Measurements from ENCODE around the gene TSPYL2. TPM values are rescaled to one million over a fixed set of nuclear protein-coding genes. Genes with fewer than 3 reads are reported as not detected.

The TSPYL2 gene
- polyA plus RNA-seq, 6 donors from 2014 or later, result 10.9 to 24.0 (median 14.5) TPM

DNA sequence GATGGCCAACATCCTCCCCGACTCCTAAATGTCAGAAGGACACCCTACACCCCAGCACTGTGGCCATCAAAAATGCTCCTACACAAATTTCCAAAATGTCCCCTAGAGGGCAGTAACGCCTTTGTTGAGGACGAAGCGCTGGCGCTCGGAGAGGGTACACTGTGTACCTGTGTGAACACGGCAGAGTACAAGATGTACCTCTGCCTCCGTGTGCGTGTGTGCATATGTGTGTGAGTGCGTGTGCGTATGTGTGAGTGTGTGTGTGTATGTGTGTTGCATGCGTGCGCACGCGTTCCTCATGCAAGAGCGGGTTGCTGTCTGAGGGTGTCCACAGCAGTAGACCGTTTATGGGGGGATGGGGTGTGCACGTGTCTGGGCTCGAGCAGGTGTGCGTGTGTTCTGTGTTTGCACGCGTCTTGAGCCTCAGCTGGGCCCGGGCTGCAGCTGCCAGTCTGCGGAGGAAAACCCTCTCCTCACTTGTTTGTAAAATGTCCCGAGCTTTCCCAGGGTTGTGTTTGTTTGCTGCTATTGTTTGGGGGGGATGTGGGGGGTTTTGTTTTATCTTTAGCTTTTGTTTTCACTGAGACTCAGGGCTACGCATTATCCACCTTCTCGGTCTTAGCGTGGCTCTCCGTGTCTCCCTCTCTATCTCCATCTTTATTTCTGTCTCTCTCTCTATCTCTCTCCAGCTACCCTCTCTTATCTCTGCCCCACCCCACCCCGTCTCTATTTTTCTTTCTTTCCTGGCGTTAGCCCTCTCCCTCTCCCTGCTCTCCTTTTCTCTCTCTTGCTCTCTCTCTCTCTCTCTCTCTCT, 10.4 kb upstream of the TSPYL2 start:
- H3K9me3 Mint-ChIP-seq, result peaks cover 0 to 2% (median 0%) of the 10 kb centered on the region in 7 donors
- H3K36me3 Mint-ChIP-seq, result no peaks in the 10 kb centered on the region
- H3K27ac Mint-ChIP-seq, result peak overlapping the region; percentile 78 to 97 (median 90)
- H3K4me3 Mint-ChIP-seq, result peak overlapping the region; percentile 74 to 92 (median 90)
- no peaks in the 10 kb centered on the region for H3K27me3 Mint-ChIP-seq
- ATAC-seq (ENCODE audit: low read depth in 2 of 2) (peak; percentile 86 to 87), DNase-seq (peak; percentile 71)
- peaks cover 14 to 23% (median 15%) of the 10 kb centered on the region in 3 donors for H3K4me1 Mint-ChIP-seq

DNA sequence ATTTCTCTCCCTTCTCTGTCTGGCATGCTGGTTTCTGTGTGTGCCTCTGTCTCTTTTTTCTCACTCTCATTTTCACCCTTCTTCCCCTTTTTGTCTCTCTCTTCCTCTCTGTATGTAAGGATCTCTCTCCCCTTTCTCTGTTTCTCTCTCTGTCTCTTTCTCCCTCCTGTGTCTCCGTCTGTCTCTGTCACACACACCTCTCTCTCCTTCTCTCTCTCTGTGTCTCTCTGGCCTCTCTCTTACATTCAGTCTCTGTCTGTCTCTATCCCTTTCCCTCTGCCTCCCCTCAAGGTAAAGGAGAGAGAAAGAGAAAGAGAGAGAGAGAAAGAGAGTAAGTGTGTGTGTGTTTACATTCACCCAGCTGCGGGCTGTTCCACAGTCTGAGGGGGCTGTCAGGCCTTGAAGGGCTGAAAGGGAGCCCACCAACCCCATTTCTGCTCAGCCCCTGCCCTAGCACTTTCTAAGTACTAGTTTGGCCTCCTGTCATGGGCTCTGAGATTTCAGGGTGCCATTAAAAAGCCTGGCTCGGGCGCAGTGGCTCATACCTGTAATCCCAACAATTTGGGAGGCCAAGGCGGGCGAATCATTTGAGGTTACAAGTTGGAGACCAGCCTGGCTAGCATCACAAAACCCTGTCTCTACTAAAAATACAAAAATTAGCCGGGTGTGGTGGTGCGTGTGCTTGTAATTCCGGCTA, 9.6 kb upstream of the TSPYL2 start:
- H3K9me3 Mint-ChIP-seq, result peaks cover 0 to 2% (median 0%) of the 10 kb centered on the region in 7 donors
- peak overlapping the region; percentile 74 to 92 (median 90) for H3K4me3 Mint-ChIP-seq
- H3K4me1 Mint-ChIP-seq, result peaks cover 14 to 23% (median 15%) of the 10 kb centered on the region in 3 donors
- no peaks in the 10 kb centered on the region for H3K27me3 Mint-ChIP-seq
- no peaks in the 10 kb centered on the region for H3K36me3 Mint-ChIP-seq
- ATAC-seq (ENCODE audit: low read depth in 2 of 2), result peak; percentile 17 to 27
- H3K27ac Mint-ChIP-seq, result peak overlapping the region; percentile 62 to 97 (median 86)
- DNase-seq, result no peak

DNA sequence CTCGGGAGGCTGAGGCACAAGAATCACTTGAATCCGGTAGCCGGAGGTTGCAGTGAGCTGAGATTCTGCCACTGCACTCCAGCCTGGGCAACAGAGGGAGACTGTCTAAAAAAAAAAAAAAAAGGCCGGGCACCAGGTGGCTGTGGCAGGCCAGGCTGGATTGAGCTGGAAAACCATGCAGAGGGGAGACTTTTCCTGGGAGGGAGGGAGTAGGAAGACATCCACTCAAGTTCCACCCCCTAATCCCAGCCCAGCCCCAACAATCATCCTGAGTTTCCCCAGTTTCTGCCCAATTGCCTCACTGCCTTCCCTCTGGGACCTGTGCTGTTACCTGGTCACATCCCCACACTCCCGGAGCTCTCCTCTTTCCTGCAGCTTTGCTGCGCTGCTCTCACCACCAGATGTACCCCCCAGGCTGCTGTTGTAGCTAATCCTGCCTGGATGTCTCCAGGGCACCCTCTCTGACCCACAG, 9.0 kb upstream of the TSPYL2 start:
- peak overlapping the region in 6 of 8 donors; percentile 50 to 89 (median 69) for H3K4me3 Mint-ChIP-seq

DNA sequence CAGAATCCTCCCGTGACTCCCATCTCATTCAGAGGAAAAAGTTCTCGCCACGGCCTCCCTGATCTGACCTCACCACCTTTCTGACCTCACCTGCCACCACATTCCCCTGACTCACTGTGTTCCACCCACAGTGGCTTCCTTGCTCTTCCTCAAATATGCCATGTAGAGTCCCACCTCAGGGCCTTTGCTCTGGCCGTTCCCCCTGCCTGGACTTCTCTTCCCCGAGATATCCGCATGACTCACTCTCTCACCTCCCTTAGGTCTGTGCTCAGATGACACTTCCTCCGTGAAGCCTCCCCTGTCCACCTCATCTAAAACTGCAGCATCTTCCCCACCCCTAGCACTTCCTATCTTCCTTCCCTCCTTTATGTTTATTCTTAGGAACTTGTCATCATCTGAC, 7.2 kb upstream of the TSPYL2 start:
- DNase-seq (no peak), ATAC-seq (ENCODE audit: low read depth in 2 of 2) (no peak)
- peak overlapping the region in 1 of 6 donors; percentile 3 for H3K27ac Mint-ChIP-seq
- peaks cover 0 to 2% (median 0%) of the 10 kb centered on the region in 7 donors for H3K9me3 Mint-ChIP-seq
- H3K4me3 Mint-ChIP-seq, result no peak overlapping the region
- peaks cover 0 to 7% (median 0%) of the 10 kb centered on the region in 3 donors for H3K27me3 Mint-ChIP-seq
- H3K4me1 Mint-ChIP-seq, result peaks cover 14 to 23% (median 15%) of the 10 kb centered on the region in 3 donors
- no peaks in the 10 kb centered on the region for H3K36me3 Mint-ChIP-seq

More for the DNA sequence above, 9.0 kb upstream of the TSPYL2 start:
- Mint-ChIP-seq H3K27ac (peak overlapping the region in 5 of 6 donors; percentile 51 to 96 (median 80)), H3K9me3 (peaks cover 0 to 2% (median 0%) of the 10 kb centered on the region in 7 donors), H3K36me3 (no peaks in the 10 kb centered on the region), H3K4me1 (peaks cover 14 to 23% (median 15%) of the 10 kb centered on the region in 3 donors), H3K27me3 (no peaks in the 10 kb centered on the region)
- no peak for ATAC-seq (ENCODE audit: low read depth in 2 of 2)
- no peak for DNase-seq

DNA sequence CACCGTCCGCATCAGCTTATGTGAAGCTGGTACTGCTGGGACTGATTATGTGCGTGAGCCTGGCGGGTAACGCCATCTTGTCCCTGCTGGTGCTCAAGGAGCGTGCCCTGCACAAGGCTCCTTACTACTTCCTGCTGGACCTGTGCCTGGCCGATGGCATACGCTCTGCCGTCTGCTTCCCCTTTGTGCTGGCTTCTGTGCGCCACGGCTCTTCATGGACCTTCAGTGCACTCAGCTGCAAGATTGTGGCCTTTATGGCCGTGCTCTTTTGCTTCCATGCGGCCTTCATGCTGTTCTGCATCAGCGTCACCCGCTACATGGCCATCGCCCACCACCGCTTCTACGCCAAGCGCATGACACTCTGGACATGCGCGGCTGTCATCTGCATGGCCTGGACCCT, 5.5 kb upstream of the TSPYL2 start:
- Mint-ChIP-seq H3K27ac (no peak overlapping the region), H3K4me1 (peaks cover 17 to 25% (median 18%) of the 10 kb centered on the region in 3 donors), H3K27me3 (peaks cover 0 to 7% (median 0%) of the 10 kb centered on the region in 3 donors), H3K4me3 (no peak overlapping the region), H3K9me3 (peaks cover 0 to 2% (median 0%) of the 10 kb centered on the region in 7 donors), H3K36me3 (no peaks in the 10 kb centered on the region)
- DNase-seq (no peak), ATAC-seq (ENCODE audit: low read depth in 2 of 2) (no peak)

DNA sequence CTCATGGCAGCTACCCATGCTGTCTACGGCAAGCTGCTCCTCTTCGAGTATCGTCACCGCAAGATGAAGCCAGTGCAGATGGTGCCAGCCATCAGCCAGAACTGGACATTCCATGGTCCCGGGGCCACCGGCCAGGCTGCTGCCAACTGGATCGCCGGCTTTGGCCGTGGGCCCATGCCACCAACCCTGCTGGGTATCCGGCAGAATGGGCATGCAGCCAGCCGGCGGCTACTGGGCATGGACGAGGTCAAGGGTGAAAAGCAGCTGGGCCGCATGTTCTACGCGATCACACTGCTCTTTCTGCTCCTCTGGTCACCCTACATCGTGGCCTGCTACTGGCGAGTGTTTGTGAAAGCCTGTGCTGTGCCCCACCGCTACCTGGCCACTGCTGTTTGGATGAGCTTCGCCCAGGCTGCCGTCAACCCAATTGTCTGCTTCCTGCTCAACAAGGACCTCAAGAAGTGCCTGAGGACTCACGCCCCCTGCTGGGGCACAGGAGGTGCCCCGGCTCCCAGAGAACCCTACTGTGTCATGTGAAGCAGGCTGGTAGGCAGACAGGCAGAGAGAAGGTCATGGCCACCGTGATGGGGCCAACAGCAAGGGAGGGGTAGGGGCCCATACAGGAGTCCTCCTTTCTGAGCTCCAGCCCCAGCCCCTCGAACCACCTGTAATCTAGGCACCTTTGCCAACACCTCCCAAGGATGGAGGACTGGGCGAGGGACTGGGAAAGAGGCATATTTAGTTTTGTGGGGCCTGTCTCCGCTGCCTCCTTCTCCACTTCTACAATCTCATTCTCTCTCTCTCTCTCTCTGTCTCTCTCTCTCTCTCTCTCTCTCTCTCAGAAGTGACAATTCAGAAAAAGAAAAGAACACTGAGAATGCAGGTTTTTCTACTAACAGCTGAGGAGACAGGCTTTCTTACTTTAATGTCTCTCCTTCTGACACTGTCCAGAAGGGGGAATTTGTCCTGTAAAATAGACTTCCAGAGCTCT, 4.7 kb upstream of the TSPYL2 start:
- DNase-seq (no peak), ATAC-seq (ENCODE audit: low read depth in 2 of 2) (no peak)
- H3K4me1 Mint-ChIP-seq, result peaks cover 9 to 16% (median 16%) of the 10 kb centered on the region in 3 donors
- peaks cover 0 to 8% (median 0%) of the 10 kb centered on the region in 3 donors for H3K27me3 Mint-ChIP-seq
- H3K36me3 Mint-ChIP-seq, result no peaks in the 10 kb centered on the region
- H3K27ac Mint-ChIP-seq, result peak overlapping the region in 1 of 6 donors; percentile 32
- H3K4me3 Mint-ChIP-seq, result no peak overlapping the region
- H3K9me3 Mint-ChIP-seq, result peaks cover 0 to 2% (median 0%) of the 10 kb centered on the region in 7 donors

DNA sequence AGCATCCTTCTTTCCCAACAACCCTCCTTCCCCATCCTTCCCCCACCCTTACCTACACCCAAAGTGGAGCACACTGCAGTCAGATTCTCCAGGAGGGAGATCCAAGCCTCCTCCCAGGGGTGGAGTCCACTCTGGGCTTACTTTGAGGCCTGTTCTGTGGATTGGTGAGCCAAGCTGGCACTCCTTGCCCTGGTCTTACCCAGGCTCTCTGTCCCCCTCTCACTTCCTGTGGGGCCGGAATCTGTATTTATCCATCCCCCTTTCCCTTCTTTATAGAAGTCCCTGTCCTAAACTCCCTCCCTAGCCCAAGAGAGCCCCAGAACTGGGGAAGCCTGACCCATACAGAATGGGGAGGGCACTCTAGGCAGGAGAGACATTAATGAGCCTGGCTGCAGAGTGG, 3.2 kb upstream of the TSPYL2 start:
- Mint-ChIP-seq H3K4me3 (peak overlapping the region in 2 of 8 donors; percentile 19 to 58), H3K4me1 (peaks cover 20 to 24% (median 22%) of the 10 kb centered on the region in 3 donors), H3K36me3 (no peaks in the 10 kb centered on the region), H3K27ac (peak overlapping the region in 2 of 6 donors; percentile 52 to 57), H3K9me3 (peaks cover 0 to 2% (median 0%) of the 10 kb centered on the region in 7 donors), H3K27me3 (peaks cover 0 to 19% (median 0%) of the 10 kb centered on the region in 3 donors)
- ATAC-seq (ENCODE audit: low read depth in 2 of 2), result no peak
- no peak for DNase-seq

DNA sequence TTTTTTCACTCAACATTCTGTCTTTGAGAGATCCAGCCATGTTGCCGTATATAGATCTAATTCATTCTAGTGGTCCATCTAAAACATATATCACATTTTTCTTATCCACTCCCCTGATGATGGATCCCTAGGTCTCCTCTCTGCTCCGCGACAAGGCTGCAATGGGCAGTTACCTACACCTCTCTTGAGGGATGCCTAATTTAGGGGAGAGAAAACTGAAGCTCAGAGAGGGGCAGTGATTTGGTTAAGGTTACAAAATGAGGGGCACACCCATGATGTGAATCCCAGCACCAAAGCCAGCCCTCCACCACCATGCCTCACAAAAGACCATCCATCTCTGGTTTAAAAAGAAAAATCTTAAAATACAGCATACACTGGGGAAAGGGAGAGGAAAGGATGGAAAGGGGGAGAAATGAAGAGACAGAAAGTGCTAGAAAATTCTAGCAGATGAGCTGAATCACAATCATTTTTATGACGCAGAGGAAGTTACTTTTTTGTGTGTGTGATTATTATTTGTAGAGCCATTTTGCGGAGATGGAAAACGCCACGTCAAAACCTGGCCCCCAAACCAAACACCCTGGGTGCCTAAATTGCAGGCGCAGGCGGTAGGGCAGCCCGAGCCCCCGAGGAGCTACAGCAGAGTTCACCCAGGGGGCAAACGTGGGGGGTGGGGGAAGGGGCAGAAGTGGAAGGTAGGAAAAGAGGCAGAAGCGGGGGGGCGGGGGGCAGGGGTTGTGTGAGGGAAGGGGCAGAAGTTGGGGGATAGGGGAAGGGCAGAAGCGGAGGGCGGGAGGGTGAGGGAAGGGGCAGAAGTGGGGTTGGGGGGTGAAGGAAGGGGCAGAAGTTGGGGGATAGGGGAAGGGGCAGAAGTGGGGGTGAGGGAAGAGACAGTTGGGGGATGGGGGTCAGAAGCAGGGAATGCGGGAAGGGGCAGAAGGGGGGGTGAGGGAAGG, 1.3 kb upstream of the TSPYL2 start:
- H3K4me3 Mint-ChIP-seq, result peak overlapping the region; percentile 77 to 94 (median 85)
- ATAC-seq (ENCODE audit: low read depth in 2 of 2) (no peak), DNase-seq (no peak)
- H3K4me1 Mint-ChIP-seq, result peaks cover 27 to 37% (median 28%) of the 10 kb centered on the region in 3 donors
- H3K9me3 Mint-ChIP-seq, result peaks cover 0 to 2% (median 0%) of the 10 kb centered on the region in 7 donors
- peaks cover 0 to 12% of the 10 kb centered on the region in 2 donors for H3K36me3 Mint-ChIP-seq
- H3K27ac Mint-ChIP-seq, result peak overlapping the region; percentile 95 to 98 (median 97)
- H3K27me3 Mint-ChIP-seq, result peaks cover 0 to 20% (median 0%) of the 10 kb centered on the region in 3 donors

DNA sequence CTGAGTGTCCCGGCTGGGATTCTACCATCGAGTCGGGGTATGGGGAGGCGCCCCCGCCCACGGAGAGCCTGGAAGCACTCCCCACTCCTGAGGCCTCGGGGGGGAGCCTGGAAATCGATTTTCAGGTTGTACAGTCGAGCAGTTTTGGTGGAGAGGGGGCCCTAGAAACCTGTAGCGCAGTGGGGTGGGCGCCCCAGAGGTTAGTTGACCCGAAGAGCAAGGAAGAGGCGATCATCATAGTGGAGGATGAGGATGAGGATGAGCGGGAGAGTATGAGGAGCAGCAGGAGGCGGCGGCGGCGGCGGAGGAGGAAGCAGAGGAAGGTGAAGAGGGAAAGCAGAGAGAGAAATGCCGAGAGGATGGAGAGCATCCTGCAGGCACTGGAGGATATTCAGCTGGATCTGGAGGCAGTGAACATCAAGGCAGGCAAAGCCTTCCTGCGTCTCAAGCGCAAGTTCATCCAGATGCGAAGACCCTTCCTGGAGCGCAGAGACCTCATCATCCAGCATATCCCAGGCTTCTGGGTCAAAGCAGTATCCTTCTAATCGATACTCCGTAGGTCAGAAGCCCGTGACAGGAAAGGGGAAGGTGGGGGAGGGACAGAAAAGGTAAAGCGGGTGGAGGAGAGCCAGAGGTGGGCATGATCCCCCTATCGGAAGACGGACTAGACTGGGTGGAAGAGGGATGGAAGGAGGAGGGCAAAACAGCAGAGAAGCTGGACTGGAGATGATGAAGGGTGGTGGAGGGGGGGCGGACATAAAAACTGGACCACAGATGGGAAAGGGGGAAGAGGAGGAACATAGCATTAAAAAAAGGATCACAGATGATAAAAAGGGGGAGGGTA, 828 bp downstream of the TSPYL2 start:
- Mint-ChIP-seq H3K27ac (peak overlapping the region; percentile 45 to 99 (median 90)), H3K36me3 (peaks cover 0 to 17% of the 10 kb centered on the region in 2 donors), H3K4me1 (peaks cover 31 to 43% (median 35%) of the 10 kb centered on the region in 3 donors), H3K4me3 (peak overlapping the region; percentile 84 to 96 (median 94)), H3K9me3 (no peaks in the 10 kb centered on the region), H3K27me3 (peaks cover 0 to 26% (median 0%) of the 10 kb centered on the region in 3 donors)
- DNase-seq (no peak), ATAC-seq (ENCODE audit: low read depth in 2 of 2) (no peak)

DNA sequence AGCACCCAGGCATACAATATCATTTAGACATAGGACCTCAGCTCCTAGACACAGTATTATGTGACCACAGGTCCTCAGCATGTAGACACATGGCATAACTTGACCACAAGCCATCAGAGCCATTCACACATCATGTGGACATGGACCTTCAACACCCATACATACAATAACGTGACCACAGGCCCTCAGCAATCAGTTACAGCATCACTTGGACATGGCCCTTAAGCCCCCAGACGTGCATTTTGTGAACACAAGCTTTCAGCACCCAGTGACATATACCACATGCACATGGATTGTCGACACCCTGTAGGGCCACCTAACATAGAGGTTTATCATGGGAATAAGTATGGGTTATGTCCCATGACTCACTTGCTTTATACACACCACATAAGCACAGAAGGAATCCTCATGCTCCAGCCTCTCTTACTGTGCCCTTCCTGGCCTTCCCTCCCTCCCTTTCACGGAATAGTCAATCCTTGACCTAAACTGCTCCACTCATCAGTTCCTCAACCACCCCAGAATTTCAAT, 1.9 kb downstream of the TSPYL2 start:
- peak overlapping the region in 6 of 8 donors; percentile 84 to 96 (median 94) for H3K4me3 Mint-ChIP-seq
- H3K27ac Mint-ChIP-seq, result peak overlapping the region in 4 of 6 donors; percentile 39 to 95 (median 71)
- H3K27me3 Mint-ChIP-seq, result peaks cover 0 to 26% (median 0%) of the 10 kb centered on the region in 3 donors
- ATAC-seq (ENCODE audit: low read depth in 2 of 2), result no peak
- peaks cover 0 to 17% of the 10 kb centered on the region in 2 donors for H3K36me3 Mint-ChIP-seq
- H3K4me1 Mint-ChIP-seq, result peaks cover 40 to 54% (median 45%) of the 10 kb centered on the region in 3 donors
- H3K9me3 Mint-ChIP-seq, result no peaks in the 10 kb centered on the region
- no peak for DNase-seq

Data from naive B cell (primary cell).